Left ventricle myocardium inferior (tissue), 1 donor: ENCODE measurements around the gene ASB18. TPM values are rescaled to one million over a fixed set of nuclear protein-coding genes. Genes with fewer than 3 reads are reported as not detected.

Experiments
- DNase-seq: peaks from one replicate; pipeline ENCODE4 v3.0.0-alpha.2; 2020
- H3K27ac ChIP-seq: fragments of 200-600 bp; replicated peaks from 2 replicates; pipeline ENCODE4 v1.8.0; 2021
- H3K27me3 ChIP-seq: fragments of 200-600 bp; 2 replicates; pipeline ENCODE4 v1.8.0; 2021; ENCODE audit warnings: low read depth
- H3K36me3 ChIP-seq: fragments of 200-600 bp; 2 replicates; pipeline ENCODE4 v1.8.0; 2021
- H3K4me1 ChIP-seq: fragments of 200-600 bp; 2 replicates; pipeline ENCODE4 v1.8.0; 2021
- H3K4me3 ChIP-seq: fragments of 200-600 bp; 2 replicates; pipeline ENCODE4 v1.8.0; 2021; ENCODE audit warnings: mild to moderate bottlenecking, moderate library complexity
- H3K9me3 ChIP-seq: fragments of 200-600 bp; replicated peaks from 2 replicates; pipeline ENCODE4 v1.8.0; 2021
- CTCF ChIP-seq: fragments of 200-600 bp; IDR thresholded peaks from 2 replicates; pipeline ENCODE4 v1.8.0; 2021; ENCODE audit warnings: antibody characterized with exemption, mild to moderate bottlenecking, borderline replicate concordance
- intact Hi-C: fragments of 100-400 bp; cut with micrococcal nuclease; formaldehyde crosslinking; loops from one replicate; pipeline ENCODE4 v1.11.0; 2022
- total RNA-seq: library from RNA; stranded (reverse); fragmentation: NEBNext Ultra II Directional; extraction: Animal tissue kit (Norgen Biotek cat#: 25700); gene quantifications from one replicate; pipeline ENCODE4 v1.2.1, GENCODE V29; 2021
- donor health status: DM: no; HTN: yes; CAD: no; lungs with severe emphysema.

The ASB18 gene
- total RNA-seq, 1 donor from 2014 or later: 11.3 TPM

- peaks cover 11% of the 10 kb centered on the region for H3K27me3 ChIP-seq
- H3K4me1 ChIP-seq: peaks cover 61% of the 10 kb centered on the region
- no peak for DNase-seq
- intact Hi-C loops: no loop called here
- H3K36me3 ChIP-seq: no peaks in the 10 kb centered on the region
- TF ChIP-seq CTCF: no peak
- H3K4me3 ChIP-seq: no peak overlapping the region
- H3K9me3 ChIP-seq: no peaks in the 10 kb centered on the region
- H3K27ac ChIP-seq: peak overlapping the region; percentile 85
These were observed 13.9 kb downstream of the ASB18 start for GRCh38 chr2:236250286-236250685.

- no peaks in the 10 kb centered on the region for H3K36me3 ChIP-seq
- H3K27me3 ChIP-seq: peaks cover 11% of the 10 kb centered on the region
- H3K27ac ChIP-seq: peak overlapping the region; percentile 85
- DNase-seq: no peak
- no peaks in the 10 kb centered on the region for H3K9me3 ChIP-seq
- TF ChIP-seq CTCF: no peak
- peaks cover 67% of the 10 kb centered on the region for H3K4me1 ChIP-seq
- H3K4me3 ChIP-seq: no peak overlapping the region
- intact Hi-C loops: no loop called here
These were observed 15.1 kb downstream of the ASB18 start for GRCh38 chr2:236249066-236249465.

DNA sequence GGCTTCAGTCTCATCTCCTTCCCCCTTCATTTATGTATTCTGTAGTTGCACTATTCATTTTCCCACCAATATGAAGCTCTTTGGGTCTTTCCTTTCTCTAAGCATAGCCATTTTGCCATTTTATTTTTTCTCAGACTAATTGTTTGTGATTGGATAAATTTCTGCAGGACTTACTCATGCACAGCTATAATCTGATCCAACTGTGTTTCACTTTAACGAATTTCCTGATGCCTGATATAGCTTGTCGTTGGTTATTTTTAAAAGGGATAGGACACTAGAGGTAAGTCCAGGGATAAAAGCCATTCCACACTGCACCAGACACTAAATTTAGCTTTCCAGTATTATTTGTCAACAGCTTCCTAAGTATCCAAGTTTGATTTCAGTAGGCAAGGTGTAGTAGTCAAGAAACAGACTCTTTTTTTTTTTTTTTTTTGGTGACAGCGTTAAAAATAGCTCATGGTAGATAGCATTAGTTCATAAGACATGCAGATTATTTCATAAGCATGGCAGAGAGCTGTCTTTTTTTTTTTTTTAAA is 17.4 kb downstream of the ASB18 start:
- H3K4me1 ChIP-seq: peaks cover 73% of the 10 kb centered on the region
- intact Hi-C loops: no loop called here

GRCh38 chr2:236244256-236244655 is 19.9 kb downstream of the ASB18 start:
- DNase-seq: no peak
- peaks cover 36% of the 10 kb centered on the region for H3K27me3 ChIP-seq
- intact Hi-C loops: no loop called here
- H3K27ac ChIP-seq: peak overlapping the region; percentile 63
- H3K4me3 ChIP-seq: no peak overlapping the region
- H3K4me1 ChIP-seq: peaks cover 59% of the 10 kb centered on the region
- H3K36me3 ChIP-seq: no peaks in the 10 kb centered on the region
- H3K9me3 ChIP-seq: no peaks in the 10 kb centered on the region
- no peak for TF ChIP-seq CTCF

More for the DNA sequence above, 17.4 kb downstream of the ASB18 start:
- Histone ChIP-seq H3K9me3 (no peaks in the 10 kb centered on the region), H3K4me3 (no peak overlapping the region), H3K27ac (peak overlapping the region; percentile 85), H3K27me3 (peaks cover 15% of the 10 kb centered on the region), H3K36me3 (no peaks in the 10 kb centered on the region)
- no peak for TF ChIP-seq CTCF
- DNase-seq: no peak

DNA sequence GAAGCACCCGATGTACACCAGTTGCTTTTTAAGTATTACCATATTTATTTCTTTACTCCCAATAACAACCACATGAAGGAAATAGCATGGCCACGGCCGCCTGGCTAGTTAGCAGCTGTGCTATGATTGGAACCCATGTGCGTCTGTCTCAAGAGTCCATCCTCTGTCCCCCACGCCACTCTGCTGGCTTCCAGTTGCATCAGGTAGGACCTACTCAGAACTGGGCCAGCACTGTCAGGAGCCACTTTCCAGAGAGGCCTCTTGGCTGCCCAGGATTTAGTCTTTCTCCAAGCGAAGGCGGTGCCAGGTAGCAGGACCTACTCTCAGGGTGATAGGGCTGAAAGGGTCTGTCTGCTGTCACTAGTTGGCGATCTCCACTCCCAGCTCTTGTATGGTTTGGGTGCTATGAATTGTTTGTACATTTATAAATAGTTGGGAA is 22.1 kb downstream of the ASB18 start:
- H3K36me3 ChIP-seq: no peaks in the 10 kb centered on the region
- peaks cover 56% of the 10 kb centered on the region for H3K4me1 ChIP-seq
- peaks cover 44% of the 10 kb centered on the region for H3K27me3 ChIP-seq
- no peak for DNase-seq
- intact Hi-C loops: no loop called here
- peak overlapping the region; percentile 92 for H3K27ac ChIP-seq
- H3K4me3 ChIP-seq: no peak overlapping the region
- H3K9me3 ChIP-seq: no peaks in the 10 kb centered on the region
- no peak for TF ChIP-seq CTCF
